Epithelial cell of proximal tubule (primary cell): ENCODE results near the gene WAPL. TPM values are rescaled to one million over a fixed set of nuclear protein-coding genes. Genes with fewer than 3 reads are reported as not detected.
"Not testable (repeated sequence)": the region's sequence is repeated elsewhere in the genome, so short reads cannot be mapped to it uniquely, and the experiment has no call there.

Source experiments
- DNase-seq: peaks from one replicate; pipeline ENCODE4 v3.0.0-alpha.2; 2011; ENCODE audit warnings: low read depth
- H3K4me3 ChIP-seq: 2 replicates; pipeline ENCODE4 v1.5.1; 2011; ENCODE audit warnings: low read depth, mild to moderate bottlenecking, low read length
- CTCF ChIP-seq: conservative IDR thresholded peaks from 2 replicates; pipeline ENCODE4 v1.5.1; 2012; ENCODE audit warnings: low read depth, mild to moderate bottlenecking, low read length
- total RNA-seq: library from RNA; depleted of rRNA; stranded (reverse); fragments of >200 nt; gene quantifications from 2 replicates; pipeline ENCODE4 v1.2.3, GENCODE V29; 2015

Gene WAPL
- total RNA-seq, 1 donor from 2014 or later = 27.6 TPM

- no peak for DNase-seq
- H3K4me3 ChIP-seq = no peak overlapping the region
Measured at GRCh38 chr10:86390337-86391120, 131.1 kb downstream of the WAPL start.

GRCh38 chr10:86389441-86390193, 132.0 kb downstream of the WAPL start:
- DNase-seq = no peak
- peak overlapping the region; percentile 44 for H3K4me3 ChIP-seq
- no peak for TF ChIP-seq CTCF

More at GRCh38 chr10:86390337-86391120, 131.1 kb downstream of the WAPL start:
- TF ChIP-seq CTCF = no peak

GRCh38 chr10:86389109-86389440, 132.5 kb downstream of the WAPL start:
- not testable (repeated sequence) for DNase-seq
- H3K4me3 ChIP-seq = peak overlapping the region; percentile 44

GRCh38 chr10:86388119-86388704, 133.4 kb downstream of the WAPL start:
- DNase-seq = no peak

GRCh38 chr10:86387178-86387794, 134.3 kb downstream of the WAPL start:
- no peak for DNase-seq
- TF ChIP-seq CTCF = no peak
- H3K4me3 ChIP-seq = no peak overlapping the region

More at GRCh38 chr10:86388119-86388704, 133.4 kb downstream of the WAPL start:
- TF ChIP-seq CTCF = no peak
- no peak overlapping the region for H3K4me3 ChIP-seq

GRCh38 chr10:86385806-86386205, 135.8 kb downstream of the WAPL start:
- H3K4me3 ChIP-seq = no peak overlapping the region
- no peak for TF ChIP-seq CTCF
- DNase-seq = no peak

Other genes starting within 250 kb of the WAPL start
- gene GRID1, start 155.0 kb downstream of the WAPL start, total RNA-seq = 0.52 TPM in 1 of 2 replicates, not detected in the other
- gene OPN4, start 132.8 kb upstream of the WAPL start, total RNA-seq = not detected in 2 replicates
- not detected in 2 replicates for gene LDB3, start 146.7 kb upstream of the WAPL start, total RNA-seq
- gene BMPR1A, start 234.8 kb upstream of the WAPL start, total RNA-seq = 15.5 and 22.4 TPM in 2 replicates